K562 (cell line): ENCODE results near the gene DLGAP1. TPM values are rescaled to one million over a fixed set of nuclear protein-coding genes. Genes with fewer than 3 reads are reported as not detected.

Experiments
- ATAC-seq: fragments of 200-7000 bp; cut with Tn5 transposase; 3 replicates; pipeline ENCODE4 v1.9.1; 2020; ENCODE audit warnings: moderate library complexity
- BruUV-seq: library from RNA; stranded (reverse); fragments of 400-500 nt; replicated peaks from 2 replicates; lab custom pipeline; 2021; lab: Mats Ljungman, UMichigan
- CTCF ChIA-PET: fragments of 300-600 bp; formaldehyde crosslinking; extraction: SDS; loops from one replicate; lab custom pipeline; 2021; ENCODE audit warnings: low intra/inter-chr PET ratio; lab: Yijun Ruan, JAX
- POLR2A ChIA-PET: fragments of 300-600, 350-650 bp; sonication (Branson Sonifier 250); formaldehyde crosslinking; extraction: SDS; loops from one replicate; lab custom pipeline; 2021; ENCODE audit warnings: antibody characterized with exemption, inconsistent platforms; lab: Yijun Ruan, JAX
- DNase-seq, 4 experiments: peaks; one replicate each; pipeline versions ENCODE4 v3.0.0 to v3.0.0-alpha.2; 2011 to 2018; ENCODE audit warnings: low spot score in 3 of 4, mixed read lengths in 3 of 4; ENCODE audit errors: extremely low read depth in 1 of 4
- FAIRE-seq: peaks from 2 replicates; lab custom pipeline; 2011; peaks lifted over from hg19 to GRCh38; lab: Jason Lieb, UNC
- H2AFZ ChIP-seq: 2 replicates; pipeline ENCODE4 v1.6.0; 2011; ENCODE audit warnings: low read depth, low read length, control low read depth, inconsistent platforms
- H3K27ac ChIP-seq: fragments of 200-600 bp; 3 replicates; pipeline ENCODE4 v1.8.0; 2011; ENCODE audit warnings: low read depth, mild to moderate bottlenecking, control low read depth, inconsistent platforms, low read length, moderate library complexity, mixed read lengths; ENCODE audit errors: extremely low read depth
- H3K27me3 ChIP-seq, 2 experiments: fragments of 300-600 bp in 1 of 2; 2 replicates in 1 of 2; 3 replicates in 1 of 2; pipeline versions ENCODE4 v1.6.0 to v1.8.0; 2011; ENCODE audit warnings: inconsistent platforms in 2 of 2, low read length in 2 of 2, mild to moderate bottlenecking in 1 of 2, mixed read lengths in 1 of 2, moderate library complexity in 1 of 2; ENCODE audit not compliant: control insufficient read depth in 2 of 2, insufficient read depth in 2 of 2
- H3K36me3 ChIP-seq: fragments of 300-600 bp; 3 replicates; pipeline ENCODE4 v1.8.0; 2011; ENCODE audit warnings: mild to moderate bottlenecking, low read length, inconsistent platforms; ENCODE audit not compliant: control insufficient read depth, insufficient read depth
- H3K4me1 ChIP-seq, 2 experiments: fragments of 200-600 bp in 1 of 2; replicated peaks in 1 of 2; 2 replicates in 1 of 2; 3 replicates in 1 of 2; pipeline versions ENCODE4 v1.5.1 to v1.8.0; 2011; ENCODE audit warnings: inconsistent platforms in 2 of 2, low read length in 2 of 2, mild to moderate bottlenecking in 1 of 2, mixed read lengths in 1 of 2, moderate library complexity in 1 of 2; ENCODE audit not compliant: control insufficient read depth in 2 of 2, insufficient read depth in 2 of 2
- H3K4me2 ChIP-seq: 2 replicates; pipeline ENCODE4 v1.6.1; 2011; ENCODE audit warnings: low read length, control low read depth, inconsistent platforms, mixed read lengths; ENCODE audit not compliant: insufficient read depth
- H3K4me3 ChIP-seq: fragments of 200-600 bp; sonication (generic), shearing (Covaris generic); 2 replicates; pipeline ENCODE4 v1.5.1; 2016; ENCODE audit warnings: control low read depth, inconsistent platforms
- H3K79me2 ChIP-seq: fragments of 200-600 bp; 3 replicates; pipeline ENCODE4 v1.8.0; 2011; ENCODE audit warnings: low read length, inconsistent platforms; ENCODE audit not compliant: control insufficient read depth, insufficient read depth
- H3K9ac ChIP-seq, 2 experiments: 2 replicates each; pipeline versions ENCODE4 v1.6.0 to v1.6.1; 2011; ENCODE audit warnings: low read depth in 2 of 2, low read length in 2 of 2, control low read depth in 1 of 2, inconsistent platforms in 1 of 2, mild to moderate bottlenecking in 1 of 2, mixed read lengths in 1 of 2; ENCODE audit not compliant: insufficient read depth in 1 of 2
- H3K9me1 ChIP-seq: one replicate; pipeline ENCODE4 v1.6.0; 2011; ENCODE audit warnings: inconsistent platforms, mild to moderate bottlenecking, low read length, moderate library complexity; ENCODE audit not compliant: control insufficient read depth, insufficient read depth
- H3K9me3 ChIP-seq: replicated peaks from 2 replicates; pipeline ENCODE4 v1.5.1; 2011; ENCODE audit warnings: low read depth, low read length, inconsistent platforms; ENCODE audit not compliant: control insufficient read depth, insufficient read depth
- H4K20me1 ChIP-seq: replicated peaks from 2 replicates; pipeline ENCODE4 v1.6.1; 2011; ENCODE audit warnings: low read length, inconsistent platforms, mixed read lengths; ENCODE audit not compliant: control insufficient read depth, insufficient read depth
- ARID2 ChIP-seq: fragments of 450-650 bp; IDR thresholded peaks from 2 replicates; pipeline ENCODE4 v1.6.1; 2017; ENCODE audit warnings: antibody characterized with exemption, mild to moderate bottlenecking
- ETV1 ChIP-seq: fragments of 450-650 bp; conservative IDR thresholded peaks from 2 replicates; pipeline ENCODE4 v1.6.1; 2016; ENCODE audit warnings: missing genetic modification characterization, control low read depth, low read depth, missing compliant biosample characterization
- LEF1 ChIP-seq: fragments of 450-650 bp; IDR thresholded peaks from 2 replicates; pipeline ENCODE4 v1.6.1; 2016; ENCODE audit warnings: mild to moderate bottlenecking
- SMARCB1 ChIP-seq: IDR thresholded peaks from 2 replicates; pipeline ENCODE4 v1.6.1; 2011; ENCODE audit warnings: improper control_type of control experiment, low read depth; ENCODE audit not compliant: insufficient read length
- STAT5B ChIP-seq: fragments of 250-450 bp; sonication (Bioruptor Pico); IDR thresholded peaks from 2 replicates; pipeline ENCODE4 v1.8.0; 2021; ENCODE audit warnings: mild to moderate bottlenecking, inconsistent platforms
- SUPT5H ChIP-seq: fragments of 450-650 bp; IDR thresholded peaks from 2 replicates; pipeline ENCODE4 v1.6.1; 2016
- TAF7 ChIP-seq: fragments of 450-650 bp; IDR thresholded peaks from 2 replicates; pipeline ENCODE4 v1.6.1; 2016; ENCODE audit warnings: missing genetic modification characterization, missing compliant biosample characterization
- TBP ChIP-seq: optimal IDR thresholded peaks from 2 replicates; pipeline ENCODE3; 2011; ENCODE audit warnings: low read depth, low read length, improper control_type of control experiment
- ZKSCAN1 ChIP-seq: fragments of 150-350 bp; IDR thresholded peaks from 2 replicates; pipeline ENCODE4 v1.6.1; 2016; ENCODE audit warnings: low read depth, low read length
- ZNF217 ChIP-seq: sonication (generic); formaldehyde crosslinking; IDR thresholded peaks from 2 replicates; pipeline ENCODE4 v1.8.0; 2022; ENCODE audit warnings: mild to moderate bottlenecking, missing genetic modification reagents
- ZNF766 ChIP-seq: fragments of 200-800 bp; sonication (Bioruptor generic); conservative IDR thresholded peaks from 2 replicates; pipeline ENCODE4 v1.6.1; 2016; ENCODE audit warnings: missing genetic modification characterization, missing compliant biosample characterization
- ZNF830 ChIP-seq: fragments of 250-450 bp; sonication (Bioruptor Pico); IDR thresholded peaks from 2 replicates; pipeline ENCODE4 v1.5.0; 2021; ENCODE audit warnings: mild to moderate bottlenecking
- WGBS: fragments of 100-300 bp; shearing (Covaris generic); methylation state at CpG from one replicate; pipeline ENCODE4 v1.1.6; 2016; ENCODE audit warnings: low coverage, mixed read lengths; ENCODE audit not compliant: insufficient coverage; ENCODE audit errors: missing lambda C conversion rate; 5-methylcytosine and 5-hydroxymethylcytosine counted together
- in situ Hi-C: fragments of 300-500 bp; cut with MboI; formaldehyde crosslinking; loops from 4 replicates; pipeline ENCODE4 v1.15.0; 2018; ENCODE audit warnings: inconsistent platforms, mixed read lengths
- intact Hi-C: fragments of 100-400 bp; cut with micrococcal nuclease; formaldehyde crosslinking; loops from 2 replicates; pipeline ENCODE4 v1.14.2; 2022
- polyA plus RNA-seq, 8 experiments: library from polyadenylated mRNA; depleted of rRNA in 4 of 8; stranded (reverse) in 5 of 8; unstranded in 3 of 8; fragments of >200 nt; fragmentation: Nextera tagmentation in 2 of 8; fragmentation: Illumina TruSeq in 1 of 8; extraction: Ambion mirVana in 2 of 8; extraction: Trizol in 1 of 8; gene quantifications; 2 replicates each; pipeline versions ENCODE4 v1.2.1 to v1.2.3, GENCODE V29; 2011 to 2014; ENCODE audit warnings: inconsistent platforms in 1 of 8, missing spikeins in 1 of 8
- total RNA-seq, 7 experiments: library from RNA; depleted of rRNA in 6 of 7; stranded (reverse); fragments of >200 nt in 6 of 7; fragmentation: Illumina TruSeq in 2 of 7; extraction: Trizol in 2 of 7; gene quantifications; 2 replicates each; pipeline versions ENCODE4 v1.2.1 to v1.2.3, GENCODE V29; 2011 to 2021; ENCODE audit warnings: low replicate concordance in 1 of 7
- TF ChIP-seq, protein P1 (sequence below), 3 experiments: fragments of 200-800 bp in 1 of 3; fragments of 250-450 bp in 1 of 3; fragments of 450-650 bp in 1 of 3; sonication (Bioruptor Pico) in 1 of 3; sonication (Bioruptor generic) in 1 of 3; formaldehyde crosslinking in 1 of 3; IDR thresholded peaks; 2 replicates each; pipeline versions ENCODE4 v1.6.1 to v1.8.0; 2016 to 2022; ENCODE audit warnings: mild to moderate bottlenecking in 2 of 3, missing genetic modification characterization in 2 of 3, missing compliant biosample characterization in 1 of 3, moderate library complexity in 1 of 3
- TF ChIP-seq, protein P2 (sequence below): IDR thresholded peaks from 3 replicates; pipeline ENCODE4 v1.6.1; 2011; ENCODE audit warnings: borderline replicate concordance, mild to moderate bottlenecking, moderate library complexity; ENCODE audit not compliant: insufficient read length; ENCODE audit errors: extremely low read depth
- TF ChIP-seq, protein P3 (sequence below): fragments of 250-450 bp; sonication (Bioruptor Pico); IDR thresholded peaks from 2 replicates; pipeline ENCODE4 v1.4.0; 2020; ENCODE audit warnings: mild to moderate bottlenecking

The DLGAP1 gene
- total and polyA plus RNA-seq, 9 of the 15 experiments (the other 6 are each of a cell fraction or from before 2014, with no cell fraction given) = 0.04 to 0.22 (median 0.08) TPM

DNA sequence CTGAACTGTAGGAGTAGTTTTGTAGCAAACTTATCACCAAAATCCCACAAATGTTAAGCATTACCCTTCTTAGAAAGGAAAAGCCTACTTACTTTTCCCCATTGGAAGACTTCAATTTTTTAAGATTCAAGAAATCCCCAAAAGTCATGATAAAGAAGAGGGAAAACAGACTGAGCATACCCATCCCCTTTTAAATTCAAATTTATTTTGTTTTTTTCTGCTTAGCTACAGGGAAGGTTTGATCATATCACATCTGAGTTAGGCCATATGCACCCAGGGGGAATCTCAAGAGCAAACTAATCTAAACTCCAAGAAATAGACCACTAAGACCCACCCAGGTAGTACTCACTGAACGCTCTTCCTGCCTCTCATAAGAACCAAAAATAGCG, 830.6 kb downstream of the DLGAP1 start:
- ChIA-PET CTCF (interaction anchor here (1.2 kb wide), 1 partner anchor 18 kb away, joined by 3 read pairs; no protein-coding TSS in a partner anchor), POLR2A (interaction anchor here (0.9 to 4.8 kb wide), 14 partner anchors 9 to 141 kb away, joined by 3 to 80 read pairs (median 12); no protein-coding TSS in a partner anchor)
- peak; percentile 16 for ATAC-seq
- no peaks in the 10 kb centered on the region for H3K9me1 ChIP-seq
- H3K79me2 ChIP-seq = peaks cover 17% of the 10 kb centered on the region
- peak overlapping the region; percentile 26 for H3K4me3 ChIP-seq
- H4K20me1 ChIP-seq = no peaks in the 10 kb centered on the region
- in situ Hi-C loops (no loop called here), intact Hi-C loops (loop anchor here (1.0 kb wide), 3 partner anchors 21 to 40 kb away; no protein-coding TSS in a partner anchor)
- TSS peak; percentile 96 for BruUV-seq
- no peaks in the 10 kb centered on the region for H3K27me3 ChIP-seq
- H3K9ac ChIP-seq = peak overlapping the region; percentile 89 to 92; a peak in 3 of 4 replicates
- H3K4me2 ChIP-seq = peak overlapping the region; percentile 86
- H2AFZ ChIP-seq = peak overlapping the region; percentile 67
- peak overlapping the region; percentile 98 for H3K27ac ChIP-seq
- no peak for FAIRE-seq
- no peaks in the 10 kb centered on the region for H3K9me3 ChIP-seq
- peak in 2 of 4 experiments; percentile 36 to 66 for DNase-seq
- peaks cover 56 to 66% of the 10 kb centered on the region in 2 experiments for H3K4me1 ChIP-seq
- WGBS = 0% methylated on average over 2 of the region's 2 CpGs
- no peaks in the 10 kb centered on the region for H3K36me3 ChIP-seq
- peak; percentile 24; the same call in 1 of the 2 replicates for TF ChIP-seq ETV1 (tag)
- TF ChIP-seq SMARCB1 = no peak
- TF ChIP-seq TAF7 = peak; percentile 22; the same call in 1 of the 2 replicates
- TF ChIP-seq, protein P1, sequence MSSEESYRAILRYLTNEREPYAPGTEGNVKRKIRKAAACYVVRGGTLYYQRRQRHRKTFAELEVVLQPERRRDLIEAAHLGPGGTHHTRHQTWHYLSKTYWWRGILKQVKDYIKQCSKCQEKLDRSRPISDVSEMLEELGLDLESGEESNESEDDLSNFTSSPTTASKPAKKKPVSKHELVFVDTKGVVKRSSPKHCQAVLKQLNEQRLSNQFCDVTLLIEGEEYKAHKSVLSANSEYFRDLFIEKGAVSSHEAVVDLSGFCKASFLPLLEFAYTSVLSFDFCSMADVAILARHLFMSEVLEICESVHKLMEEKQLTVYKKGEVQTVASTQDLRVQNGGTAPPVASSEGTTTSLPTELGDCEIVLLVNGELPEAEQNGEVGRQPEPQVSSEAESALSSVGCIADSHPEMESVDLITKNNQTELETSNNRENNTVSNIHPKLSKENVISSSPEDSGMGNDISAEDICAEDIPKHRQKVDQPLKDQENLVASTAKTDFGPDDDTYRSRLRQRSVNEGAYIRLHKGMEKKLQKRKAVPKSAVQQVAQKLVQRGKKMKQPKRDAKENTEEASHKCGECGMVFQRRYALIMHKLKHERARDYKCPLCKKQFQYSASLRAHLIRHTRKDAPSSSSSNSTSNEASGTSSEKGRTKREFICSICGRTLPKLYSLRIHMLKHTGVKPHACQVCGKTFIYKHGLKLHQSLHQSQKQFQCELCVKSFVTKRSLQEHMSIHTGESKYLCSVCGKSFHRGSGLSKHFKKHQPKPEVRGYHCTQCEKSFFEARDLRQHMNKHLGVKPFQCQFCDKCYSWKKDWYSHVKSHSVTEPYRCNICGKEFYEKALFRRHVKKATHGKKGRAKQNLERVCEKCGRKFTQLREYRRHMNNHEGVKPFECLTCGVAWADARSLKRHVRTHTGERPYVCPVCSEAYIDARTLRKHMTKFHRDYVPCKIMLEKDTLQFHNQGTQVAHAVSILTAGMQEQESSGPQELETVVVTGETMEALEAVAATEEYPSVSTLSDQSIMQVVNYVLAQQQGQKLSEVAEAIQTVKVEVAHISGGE (CRISPR knock-in tag; IDR thresholded peaks at IDR 0.05) = peak in 1 of 3 experiments; percentile 49; a peak in 2 of 6 replicates
- no peak for TF ChIP-seq ZKSCAN1
- TF ChIP-seq ZNF217 (CRISPR knock-in tag) = no peak
- TF ChIP-seq ZNF830 (CRISPR knock-in tag) = 0 out of 2 replicates have a peak, but pooled peaks have one; percentile 15
- TF ChIP-seq STAT5B (CRISPR knock-in tag) = no peak
- no peak for TF ChIP-seq ZNF766 (CRISPR knock-in tag)
- 0 out of 2 replicates have a peak, but pooled peaks have one; percentile 28 for TF ChIP-seq SUPT5H
- TF ChIP-seq, protein P2, sequence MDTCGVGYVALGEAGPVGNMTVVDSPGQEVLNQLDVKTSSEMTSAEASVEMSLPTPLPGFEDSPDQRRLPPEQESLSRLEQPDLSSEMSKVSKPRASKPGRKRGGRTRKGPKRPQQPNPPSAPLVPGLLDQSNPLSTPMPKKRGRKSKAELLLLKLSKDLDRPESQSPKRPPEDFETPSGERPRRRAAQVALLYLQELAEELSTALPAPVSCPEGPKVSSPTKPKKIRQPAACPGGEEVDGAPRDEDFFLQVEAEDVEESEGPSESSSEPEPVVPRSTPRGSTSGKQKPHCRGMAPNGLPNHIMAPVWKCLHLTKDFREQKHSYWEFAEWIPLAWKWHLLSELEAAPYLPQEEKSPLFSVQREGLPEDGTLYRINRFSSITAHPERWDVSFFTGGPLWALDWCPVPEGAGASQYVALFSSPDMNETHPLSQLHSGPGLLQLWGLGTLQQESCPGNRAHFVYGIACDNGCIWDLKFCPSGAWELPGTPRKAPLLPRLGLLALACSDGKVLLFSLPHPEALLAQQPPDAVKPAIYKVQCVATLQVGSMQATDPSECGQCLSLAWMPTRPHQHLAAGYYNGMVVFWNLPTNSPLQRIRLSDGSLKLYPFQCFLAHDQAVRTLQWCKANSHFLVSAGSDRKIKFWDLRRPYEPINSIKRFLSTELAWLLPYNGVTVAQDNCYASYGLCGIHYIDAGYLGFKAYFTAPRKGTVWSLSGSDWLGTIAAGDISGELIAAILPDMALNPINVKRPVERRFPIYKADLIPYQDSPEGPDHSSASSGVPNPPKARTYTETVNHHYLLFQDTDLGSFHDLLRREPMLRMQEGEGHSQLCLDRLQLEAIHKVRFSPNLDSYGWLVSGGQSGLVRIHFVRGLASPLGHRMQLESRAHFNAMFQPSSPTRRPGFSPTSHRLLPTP = no peak
- TF ChIP-seq, protein P3, sequence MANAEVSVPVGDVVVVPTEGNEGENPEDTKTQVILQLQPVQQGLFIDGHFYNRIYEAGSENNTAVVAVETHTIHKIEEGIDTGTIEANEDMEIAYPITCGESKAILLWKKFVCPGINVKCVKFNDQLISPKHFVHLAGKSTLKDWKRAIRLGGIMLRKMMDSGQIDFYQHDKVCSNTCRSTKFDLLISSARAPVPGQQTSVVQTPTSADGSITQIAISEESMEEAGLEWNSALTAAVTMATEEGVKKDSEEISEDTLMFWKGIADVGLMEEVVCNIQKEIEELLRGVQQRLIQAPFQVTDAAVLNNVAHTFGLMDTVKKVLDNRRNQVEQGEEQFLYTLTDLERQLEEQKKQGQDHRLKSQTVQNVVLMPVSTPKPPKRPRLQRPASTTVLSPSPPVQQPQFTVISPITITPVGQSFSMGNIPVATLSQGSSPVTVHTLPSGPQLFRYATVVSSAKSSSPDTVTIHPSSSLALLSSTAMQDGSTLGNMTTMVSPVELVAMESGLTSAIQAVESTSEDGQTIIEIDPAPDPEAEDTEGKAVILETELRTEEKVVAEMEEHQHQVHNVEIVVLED (CRISPR knock-in tag) = no peak
- TF ChIP-seq ARID2 = 0 out of 2 replicates have a peak, but pooled peaks have one; percentile 19
- no peak for TF ChIP-seq LEF1
- TF ChIP-seq TBP = no peak
